DND-41 (cell line): Measurements from ENCODE around the gene PHC2.

Experiments
- EZH2 ChIP-seq: IDR thresholded peaks from 3 replicates; pipeline ENCODE4 v1.6.1; 2012; ENCODE audit warnings: borderline replicate concordance, low read depth, mild to moderate bottlenecking, moderate library complexity, low read length, inconsistent platforms; ENCODE audit not compliant: severe bottlenecking
- TF ChIP-seq, protein P1 (sequence below): IDR thresholded peaks from 2 replicates; pipeline ENCODE4 v1.5.1; 2012; ENCODE audit warnings: borderline replicate concordance, low read length, moderate library complexity, mild to moderate bottlenecking; ENCODE audit not compliant: poor library complexity, severe bottlenecking; ENCODE audit errors: extremely low read depth

DNA sequence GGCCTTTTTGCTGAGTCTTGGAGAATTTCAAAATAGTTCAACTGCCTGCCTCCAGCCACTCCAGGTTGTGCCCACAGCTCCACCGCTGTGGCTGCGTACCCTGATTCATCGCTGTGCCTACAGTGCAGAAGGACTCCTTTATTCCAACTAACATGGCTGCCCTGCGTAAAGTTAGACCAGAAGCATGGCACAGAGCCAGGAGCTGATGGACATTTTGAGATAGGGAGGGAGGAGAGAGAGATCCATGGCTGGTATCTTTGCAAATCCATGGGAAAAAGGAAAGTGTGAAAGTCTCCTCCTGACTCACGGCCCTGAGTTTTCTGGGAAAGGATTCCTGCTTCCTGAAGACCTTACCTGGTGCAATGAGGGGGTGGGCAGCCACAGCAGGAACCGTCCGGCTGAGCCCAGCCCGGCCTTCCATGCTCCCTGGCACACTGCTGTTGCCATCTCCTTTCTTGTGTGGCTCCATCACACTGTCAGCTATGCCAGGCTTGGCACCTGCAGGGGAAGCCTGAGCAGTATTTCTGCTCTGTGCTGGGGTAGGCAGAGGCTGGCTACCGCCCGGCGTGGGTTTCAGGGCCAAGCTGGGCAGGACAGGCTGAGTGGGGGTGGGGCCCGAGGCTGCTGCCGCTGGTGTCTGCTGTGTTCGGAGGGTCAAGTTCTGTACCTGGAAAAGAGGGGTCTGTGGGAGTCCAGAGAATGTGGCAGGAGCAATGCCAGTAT is 64.0 kb downstream of the PHC2 start:
- TF ChIP-seq, protein P1, sequence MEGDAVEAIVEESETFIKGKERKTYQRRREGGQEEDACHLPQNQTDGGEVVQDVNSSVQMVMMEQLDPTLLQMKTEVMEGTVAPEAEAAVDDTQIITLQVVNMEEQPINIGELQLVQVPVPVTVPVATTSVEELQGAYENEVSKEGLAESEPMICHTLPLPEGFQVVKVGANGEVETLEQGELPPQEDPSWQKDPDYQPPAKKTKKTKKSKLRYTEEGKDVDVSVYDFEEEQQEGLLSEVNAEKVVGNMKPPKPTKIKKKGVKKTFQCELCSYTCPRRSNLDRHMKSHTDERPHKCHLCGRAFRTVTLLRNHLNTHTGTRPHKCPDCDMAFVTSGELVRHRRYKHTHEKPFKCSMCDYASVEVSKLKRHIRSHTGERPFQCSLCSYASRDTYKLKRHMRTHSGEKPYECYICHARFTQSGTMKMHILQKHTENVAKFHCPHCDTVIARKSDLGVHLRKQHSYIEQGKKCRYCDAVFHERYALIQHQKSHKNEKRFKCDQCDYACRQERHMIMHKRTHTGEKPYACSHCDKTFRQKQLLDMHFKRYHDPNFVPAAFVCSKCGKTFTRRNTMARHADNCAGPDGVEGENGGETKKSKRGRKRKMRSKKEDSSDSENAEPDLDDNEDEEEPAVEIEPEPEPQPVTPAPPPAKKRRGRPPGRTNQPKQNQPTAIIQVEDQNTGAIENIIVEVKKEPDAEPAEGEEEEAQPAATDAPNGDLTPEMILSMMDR, result no peak
- TF ChIP-seq EZH2, result no peak
